ENCODE data around the gene GTPBP1. TPM values are rescaled to one million over a fixed set of nuclear protein-coding genes. Genes with fewer than 3 reads are reported as not detected.

The GTPBP1 gene
- total and polyA plus RNA-seq, 2 of the 13 experiments (the other 11 are each of a cell fraction or from before 2014, with no cell fraction given): 22.3 to 27.0 TPM

DNA sequence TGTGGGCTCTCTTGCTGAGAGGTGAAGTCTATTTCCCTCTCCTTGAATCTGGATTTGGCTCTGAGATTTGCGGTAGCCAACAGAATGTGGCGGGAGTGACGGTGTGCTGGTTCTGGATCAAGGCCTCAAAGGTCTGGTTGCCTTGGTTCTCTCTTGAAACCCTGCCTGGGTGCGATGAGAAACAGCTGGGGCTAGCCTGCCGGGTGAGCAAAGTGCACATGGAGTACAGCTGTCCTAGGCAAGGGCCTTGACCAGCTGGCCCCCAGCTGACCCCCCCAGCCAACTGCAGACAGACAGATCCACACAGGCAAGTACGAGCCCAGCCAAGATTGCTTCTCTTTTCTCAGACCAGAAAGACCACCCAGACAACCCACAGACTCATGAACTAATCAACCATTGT is 39.2 kb downstream of the GTPBP1 start (continued):
- TF ChIP-seq, protein P1, sequence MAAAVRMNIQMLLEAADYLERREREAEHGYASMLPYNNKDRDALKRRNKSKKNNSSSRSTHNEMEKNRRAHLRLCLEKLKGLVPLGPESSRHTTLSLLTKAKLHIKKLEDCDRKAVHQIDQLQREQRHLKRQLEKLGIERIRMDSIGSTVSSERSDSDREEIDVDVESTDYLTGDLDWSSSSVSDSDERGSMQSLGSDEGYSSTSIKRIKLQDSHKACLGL (CRISPR knock-in tag; IDR thresholded peaks at IDR 0.05): 0 out of 2 replicates have a peak, but pooled peaks have one; percentile 49
- TF ChIP-seq ZNF761 (CRISPR knock-in tag; conservative IDR thresholded peaks at IDR 0.05) (no peak), ZBTB49 (CRISPR knock-in tag; IDR thresholded peaks at IDR 0.05; ENCODE audit: borderline replicate concordance) (no peak), ZNF776 (CRISPR knock-in tag; IDR thresholded peaks at IDR 0.05) (0 out of 2 replicates have a peak, but pooled peaks have one; percentile 54), ZNF496 (CRISPR knock-in tag; IDR thresholded peaks at IDR 0.05; ENCODE audit: insufficient replicate concordance) (no peak), CEBPB (IDR thresholded peaks at IDR 0.05; ENCODE audit: borderline replicate concordance, low read depth, low read length) (no peak), USF2 (IDR thresholded peaks at IDR 0.05; ENCODE audit: low read depth, low read length) (no peak), USF2 (CRISPR knock-in tag; IDR thresholded peaks at IDR 0.05; ENCODE audit: borderline replicate concordance) (no peak), TCF7L2 (IDR thresholded peaks at IDR 0.05; ENCODE audit: low read depth, low read length) (no peak), SOX6 (IDR thresholded peaks at IDR 0.05) (no peak), SOX6 (CRISPR knock-in tag; IDR thresholded peaks at IDR 0.05) (peak; percentile 20; the same call in 1 of the 2 replicates), ZEB1 (IDR thresholded peaks at IDR 0.05; ENCODE audit: insufficient replicate concordance, low read depth) (no peak), ZNF788 (CRISPR knock-in tag; IDR thresholded peaks at IDR 0.05; ENCODE audit: borderline replicate concordance) (no peak), IKZF1 (IDR thresholded peaks at IDR 0.05) (no peak), PLRG1 (conservative IDR thresholded peaks at IDR 0.05) (no peak), ZBTB26 (CRISPR knock-in tag; IDR thresholded peaks at IDR 0.05; ENCODE audit: borderline replicate concordance) (peak; percentile 95), MED1 (CRISPR knock-in tag; IDR thresholded peaks at IDR 0.05) (peak; percentile 20; the same call in 1 of the 2 replicates), AKAP8 (CRISPR knock-in tag; IDR thresholded peaks at IDR 0.05) (no peak), HDAC2 (CRISPR knock-in tag; IDR thresholded peaks at IDR 0.05) (no peak), BHLHE40 (IDR thresholded peaks at IDR 0.05; ENCODE audit: low read length) (no peak), EZH2 (conservative IDR thresholded peaks at IDR 0.05; ENCODE audit: low read depth, low read length) (no peak)
- TF ChIP-seq, protein P2, sequence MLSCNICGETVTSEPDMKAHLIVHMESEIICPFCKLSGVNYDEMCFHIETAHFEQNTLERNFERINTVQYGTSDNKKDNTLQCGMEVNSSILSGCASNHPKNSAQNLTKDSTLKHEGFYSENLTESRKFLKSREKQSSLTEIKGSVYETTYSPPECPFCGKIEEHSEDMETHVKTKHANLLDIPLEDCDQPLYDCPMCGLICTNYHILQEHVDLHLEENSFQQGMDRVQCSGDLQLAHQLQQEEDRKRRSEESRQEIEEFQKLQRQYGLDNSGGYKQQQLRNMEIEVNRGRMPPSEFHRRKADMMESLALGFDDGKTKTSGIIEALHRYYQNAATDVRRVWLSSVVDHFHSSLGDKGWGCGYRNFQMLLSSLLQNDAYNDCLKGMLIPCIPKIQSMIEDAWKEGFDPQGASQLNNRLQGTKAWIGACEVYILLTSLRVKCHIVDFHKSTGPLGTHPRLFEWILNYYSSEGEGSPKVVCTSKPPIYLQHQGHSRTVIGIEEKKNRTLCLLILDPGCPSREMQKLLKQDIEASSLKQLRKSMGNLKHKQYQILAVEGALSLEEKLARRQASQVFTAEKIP (CRISPR knock-in tag; IDR thresholded peaks at IDR 0.05; ENCODE audit: borderline replicate concordance): no peak
